Measurements from ENCODE around the gene MAP1LC3A. TPM values are rescaled to one million over a fixed set of nuclear protein-coding genes. Genes with fewer than 3 reads are reported as not detected.

Gene MAP1LC3A
- total RNA-seq, 5 donors from 2014 or later (not counting 1 experiment from before 2014, with no cell fraction given) = 2.3 to 15.5 (median 2.6) TPM

GRCh38 chr20:34561661-34562060, 3.1 kb downstream of the MAP1LC3A start:
- no peak for ATAC-seq (replicated peaks in 1 of 4)
- ChIA-PET CTCF (interaction anchor here in 1 of 2 donors (0.6 kb wide), 2 partner anchors 165 to 234 kb away, joined by 3 to 4 read pairs; no protein-coding TSS in a partner anchor), POLR2A (no interaction called here)
- Mint-ChIP-seq H3K27ac (peak overlapping the region; percentile 11 to 54), H3K9me3 (no peaks in the 10 kb centered on the region), H3K27me3 (no peaks in the 10 kb centered on the region), H3K4me1 (peaks cover 12 to 16% (median 15%) of the 10 kb centered on the region in 3 donors), H3K36me3 (no peaks in the 10 kb centered on the region), H3K4me3 (peak overlapping the region in 2 of 3 donors; percentile 25 to 32)
- Histone ChIP-seq H3K4me1 (ENCODE audit: control insufficient read depth in 1 of 2, extremely low read depth in 1 of 2, insufficient read depth in 2 of 2, low read length in 2 of 2) (peaks cover 2 to 9% of the 10 kb centered on the region in 2 experiments), H3K36me3 (ENCODE audit: control insufficient read depth in 2 of 2, extremely low read depth in 1 of 2, insufficient read depth in 1 of 2, low read length in 1 of 2) (peaks cover 0 to 2% of the 10 kb centered on the region in 2 donors), H3K9me3 (no peaks in the 10 kb centered on the region), H3K4me3 (ENCODE audit: control insufficient read depth in 1 of 2, extremely low read depth in 1 of 2, low read length in 1 of 2) (no peak overlapping the region), H3K27ac (ENCODE audit: low read length) (no peak overlapping the region), H3K27me3 (replicated peaks in 1 of 2; ENCODE audit: control insufficient read depth in 2 of 2, extremely low read depth in 1 of 2, insufficient read depth in 2 of 2, low read length in 1 of 2) (no peaks in the 10 kb centered on the region)
- WGBS (ENCODE audit: insufficient coverage) = 91% methylated on average over 8 of the region's 10 CpGs
- DNase-seq = no peak

GRCh38 chr20:34562641-34563040, 4.1 kb downstream of the MAP1LC3A start:
- no peaks in the 10 kb centered on the region for H3K9me3 Mint-ChIP-seq
- WGBS (ENCODE audit: insufficient coverage) = 94% methylated on average over 3 of the region's 5 CpGs
- H3K4me1 Mint-ChIP-seq = peaks cover 7 to 8% (median 8%) of the 10 kb centered on the region in 3 donors
- no peak overlapping the region for H3K27ac ChIP-seq (ENCODE audit: low read length)
- CTCF ChIA-PET = interaction anchor here in 1 of 2 donors (0.5 kb wide), 1 partner anchor 128 kb away, joined by 3 read pairs; no protein-coding TSS in a partner anchor
- H3K36me3 ChIP-seq (ENCODE audit: control insufficient read depth in 2 of 2, extremely low read depth in 1 of 2, insufficient read depth in 1 of 2, low read length in 1 of 2) = peaks cover 0 to 9% of the 10 kb centered on the region in 2 donors
- DNase-seq = peak in 2 of 35 experiments; percentile 7 to 20
- no peak overlapping the region for H3K4me3 ChIP-seq (ENCODE audit: control insufficient read depth in 1 of 2, extremely low read depth in 1 of 2, low read length in 1 of 2)
- no peaks in the 10 kb centered on the region for H3K36me3 Mint-ChIP-seq
- H3K27ac Mint-ChIP-seq = no peak overlapping the region
- POLR2A ChIA-PET = no interaction called here
- ATAC-seq (replicated peaks in 1 of 4) = no peak
- H3K4me3 Mint-ChIP-seq = no peak overlapping the region
- no peaks in the 10 kb centered on the region for H3K27me3 ChIP-seq (replicated peaks in 1 of 2; ENCODE audit: control insufficient read depth in 2 of 2, extremely low read depth in 1 of 2, insufficient read depth in 2 of 2, low read length in 1 of 2)
- peaks cover 2 to 6% of the 10 kb centered on the region in 2 experiments for H3K4me1 ChIP-seq (ENCODE audit: control insufficient read depth in 1 of 2, extremely low read depth in 1 of 2, insufficient read depth in 2 of 2, low read length in 2 of 2)
- H3K27me3 Mint-ChIP-seq = no peaks in the 10 kb centered on the region
- H3K9me3 ChIP-seq = no peaks in the 10 kb centered on the region

- Mint-ChIP-seq H3K27me3 (no peaks in the 10 kb centered on the region), H3K36me3 (peaks cover 3% of the 10 kb centered on the region), H3K27ac (no peak overlapping the region), H3K4me1 (no peaks in the 10 kb centered on the region), H3K4me3 (no peak overlapping the region), H3K9me3 (no peaks in the 10 kb centered on the region)
- H3K36me3 ChIP-seq (ENCODE audit: control insufficient read depth in 2 of 2, extremely low read depth in 1 of 2, insufficient read depth in 1 of 2, low read length in 1 of 2) = peaks cover 0 to 19% of the 10 kb centered on the region in 2 donors
- no peaks in the 10 kb centered on the region for H3K27me3 ChIP-seq (replicated peaks in 1 of 2; ENCODE audit: control insufficient read depth in 2 of 2, extremely low read depth in 1 of 2, insufficient read depth in 2 of 2, low read length in 1 of 2)
- no peak for ATAC-seq (replicated peaks in 1 of 4)
- H3K9me3 ChIP-seq = no peaks in the 10 kb centered on the region
- no peak for DNase-seq
- no peak overlapping the region for H3K27ac ChIP-seq (ENCODE audit: low read length)
- no peaks in the 10 kb centered on the region for H3K4me1 ChIP-seq (ENCODE audit: control insufficient read depth in 1 of 2, extremely low read depth in 1 of 2, insufficient read depth in 2 of 2, low read length in 2 of 2)
- no peak overlapping the region for H3K4me3 ChIP-seq (ENCODE audit: control insufficient read depth in 1 of 2, extremely low read depth in 1 of 2, low read length in 1 of 2)
- ChIA-PET POLR2A (no interaction called here), CTCF (no interaction called here)
- WGBS (ENCODE audit: insufficient coverage) = 85% methylated on average over 7 of the region's 7 CpGs
These were observed 6.3 kb downstream of the MAP1LC3A start for GRCh38 chr20:34564833-34565232.

GRCh38 chr20:34566978-34567891, 8.7 kb downstream of the MAP1LC3A start:
- WGBS (ENCODE audit: insufficient coverage) = 94% methylated on average over 3 of the region's 9 CpGs
- DNase-seq (no peak), ATAC-seq (replicated peaks in 1 of 4) (no peak)
- Histone ChIP-seq H3K4me1 (ENCODE audit: control insufficient read depth in 1 of 2, extremely low read depth in 1 of 2, insufficient read depth in 2 of 2, low read length in 2 of 2) (no peaks in the 10 kb centered on the region), H3K36me3 (ENCODE audit: control insufficient read depth in 2 of 2, extremely low read depth in 1 of 2, insufficient read depth in 1 of 2, low read length in 1 of 2) (peaks cover 0 to 33% of the 10 kb centered on the region in 2 donors), H3K4me3 (ENCODE audit: control insufficient read depth in 1 of 2, extremely low read depth in 1 of 2, low read length in 1 of 2) (no peak overlapping the region), H3K9me3 (no peaks in the 10 kb centered on the region), H3K27ac (ENCODE audit: low read length) (no peak overlapping the region), H3K27me3 (replicated peaks in 1 of 2; ENCODE audit: control insufficient read depth in 2 of 2, extremely low read depth in 1 of 2, insufficient read depth in 2 of 2, low read length in 1 of 2) (no peaks in the 10 kb centered on the region)
- ChIA-PET POLR2A (no interaction called here), CTCF (interaction anchor here in 1 of 2 donors (0.5 kb wide), 1 partner anchor 23 kb away, joined by 3 read pairs; no protein-coding TSS in a partner anchor)
- Mint-ChIP-seq H3K4me3 (no peak overlapping the region), H3K27ac (peak overlapping the region in 1 of 2 donors; percentile 34), H3K4me1 (peaks cover 0 to 8% (median 2%) of the 10 kb centered on the region in 3 donors), H3K36me3 (peaks cover 14% of the 10 kb centered on the region), H3K27me3 (no peaks in the 10 kb centered on the region), H3K9me3 (no peaks in the 10 kb centered on the region)

- no peak overlapping the region for H3K4me3 ChIP-seq (ENCODE audit: control insufficient read depth in 1 of 2, extremely low read depth in 1 of 2, low read length in 1 of 2)
- CTCF ChIA-PET = no interaction called here
- no peak overlapping the region for H3K4me3 Mint-ChIP-seq
- H3K27ac ChIP-seq (ENCODE audit: low read length) = no peak overlapping the region
- H3K36me3 Mint-ChIP-seq = peaks cover 14% of the 10 kb centered on the region
- POLR2A ChIA-PET = no interaction called here
- ATAC-seq (replicated peaks in 1 of 4) = no peak
- H3K36me3 ChIP-seq (ENCODE audit: control insufficient read depth in 2 of 2, extremely low read depth in 1 of 2, insufficient read depth in 1 of 2, low read length in 1 of 2) = peaks cover 0 to 33% of the 10 kb centered on the region in 2 donors
- no peaks in the 10 kb centered on the region for H3K4me1 ChIP-seq (ENCODE audit: control insufficient read depth in 1 of 2, extremely low read depth in 1 of 2, insufficient read depth in 2 of 2, low read length in 2 of 2)
- H3K4me1 Mint-ChIP-seq = peaks cover 0 to 8% (median 2%) of the 10 kb centered on the region in 3 donors
- H3K9me3 Mint-ChIP-seq = no peaks in the 10 kb centered on the region
- no peak overlapping the region for H3K27ac Mint-ChIP-seq
- H3K27me3 ChIP-seq (replicated peaks in 1 of 2; ENCODE audit: control insufficient read depth in 2 of 2, extremely low read depth in 1 of 2, insufficient read depth in 2 of 2, low read length in 1 of 2) = no peaks in the 10 kb centered on the region
- H3K27me3 Mint-ChIP-seq = no peaks in the 10 kb centered on the region
- WGBS (ENCODE audit: insufficient coverage) = 97% methylated on average over 11 of the region's 15 CpGs
- H3K9me3 ChIP-seq = no peaks in the 10 kb centered on the region
- DNase-seq = no peak
These were observed 9.7 kb downstream of the MAP1LC3A start for GRCh38 chr20:34567892-34568865.

GRCh38 chr20:34569598-34569997, 11.1 kb downstream of the MAP1LC3A start:
- no peak overlapping the region for H3K27ac Mint-ChIP-seq
- Histone ChIP-seq H3K27ac (ENCODE audit: low read length) (no peak overlapping the region), H3K36me3 (ENCODE audit: control insufficient read depth in 2 of 2, extremely low read depth in 1 of 2, insufficient read depth in 1 of 2, low read length in 1 of 2) (peaks cover 5 to 47% of the 10 kb centered on the region in 2 donors)

More at GRCh38 chr20:34569598-34569997, 11.1 kb downstream of the MAP1LC3A start:
- Mint-ChIP-seq H3K27me3 (no peaks in the 10 kb centered on the region), H3K4me1 (peaks cover 0 to 8% (median 2%) of the 10 kb centered on the region in 3 donors), H3K9me3 (no peaks in the 10 kb centered on the region), H3K4me3 (no peak overlapping the region), H3K36me3 (peaks cover 24% of the 10 kb centered on the region)
- DNase-seq = no peak
- Histone ChIP-seq H3K27me3 (replicated peaks in 1 of 2; ENCODE audit: control insufficient read depth in 2 of 2, extremely low read depth in 1 of 2, insufficient read depth in 2 of 2, low read length in 1 of 2) (no peaks in the 10 kb centered on the region), H3K9me3 (no peaks in the 10 kb centered on the region), H3K4me1 (ENCODE audit: control insufficient read depth in 1 of 2, extremely low read depth in 1 of 2, insufficient read depth in 2 of 2, low read length in 2 of 2) (no peaks in the 10 kb centered on the region), H3K4me3 (ENCODE audit: control insufficient read depth in 1 of 2, extremely low read depth in 1 of 2, low read length in 1 of 2) (no peak overlapping the region)
- no peak for ATAC-seq (replicated peaks in 1 of 4)
- ChIA-PET POLR2A (no interaction called here), CTCF (no interaction called here)
- WGBS (ENCODE audit: insufficient coverage) = 100% methylated on average over 1 of the region's 2 CpGs

Data from T-cell (primary cell).